IMR-90 (cell line): ENCODE data around the gene INSL3.

Experiments
- BHLHE40 ChIP-seq: fragments of 150-350 bp; IDR thresholded peaks from 2 replicates; pipeline ENCODE4 v1.6.1; 2016; ENCODE audit warnings: mild to moderate bottlenecking, low read depth, low read length
- CEBPB ChIP-seq: IDR thresholded peaks from 2 replicates; pipeline ENCODE4 v1.6.1; 2012; ENCODE audit warnings: low read depth, low read length, improper control_type of control experiment
- CHD1 ChIP-seq: IDR thresholded peaks from 2 replicates; pipeline ENCODE4 v1.6.1; 2012; ENCODE audit warnings: low read depth, low read length, improper control_type of control experiment
- CTCF ChIP-seq: conservative IDR thresholded peaks from 2 replicates; pipeline ENCODE4 v1.5.1; 2012; ENCODE audit warnings: mild to moderate bottlenecking, low read depth, low read length, improper control_type of control experiment
- MAFK ChIP-seq: IDR thresholded peaks from 2 replicates; pipeline ENCODE4 v1.6.1; 2012; ENCODE audit warnings: low read depth, low read length, improper control_type of control experiment
- MAZ ChIP-seq: IDR thresholded peaks from 2 replicates; pipeline ENCODE4 v1.6.1; 2012; ENCODE audit warnings: low read depth, mild to moderate bottlenecking, low read length, improper control_type of control experiment, moderate library complexity, borderline replicate concordance
- MXI1 ChIP-seq: IDR thresholded peaks from 2 replicates; pipeline ENCODE4 v1.6.1; 2012; ENCODE audit warnings: low read depth, mild to moderate bottlenecking, low read length, moderate library complexity, borderline replicate concordance
- POLR2A ChIP-seq: IDR thresholded peaks from 2 replicates; pipeline ENCODE4 v1.6.1; 2012; ENCODE audit warnings: mild to moderate bottlenecking, low read depth, low read length
- RAD21 ChIP-seq: IDR thresholded peaks from 2 replicates; pipeline ENCODE4 v1.6.1; 2012; ENCODE audit warnings: low read length, improper control_type of control experiment
- RCOR1 ChIP-seq: IDR thresholded peaks from 2 replicates; pipeline ENCODE4 v1.6.1; 2012; ENCODE audit warnings: mild to moderate bottlenecking, low read length, improper control_type of control experiment; ENCODE audit not compliant: insufficient replicate concordance
- RFX5 ChIP-seq: IDR thresholded peaks from 2 replicates; pipeline ENCODE4 v1.8.0; 2012; ENCODE audit warnings: low read depth, mild to moderate bottlenecking, low read length, moderate library complexity
- SMC3 ChIP-seq: fragments of 150-350 bp; IDR thresholded peaks from 2 replicates; pipeline ENCODE4 v1.6.1; 2016; ENCODE audit warnings: low read depth, mild to moderate bottlenecking, antibody characterized with exemption, low read length, moderate library complexity
- USF2 ChIP-seq: fragments of 150-350 bp; IDR thresholded peaks from 2 replicates; pipeline ENCODE4 v1.6.1; 2017; ENCODE audit warnings: mild to moderate bottlenecking, antibody characterized with exemption, low read length, low read depth
- TF ChIP-seq, protein P1 (sequence below): fragments of 150-350 bp; IDR thresholded peaks from 2 replicates; pipeline ENCODE4 v1.6.1; 2016; ENCODE audit warnings: low read depth, mild to moderate bottlenecking, low read length, moderate library complexity, borderline replicate concordance

GRCh38 chr19:17775991-17776803 lies 45.1 kb downstream of the INSL3 start:
- TF ChIP-seq CTCF (no peak), POLR2A (no peak), CEBPB (no peak), SMC3 (no peak), RAD21 (no peak), MAFK (no peak), RFX5 (no peak), BHLHE40 (no peak), RCOR1 (no peak), CHD1 (no peak), USF2 (no peak), MAZ (no peak), MXI1 (no peak)
- TF ChIP-seq, protein P1, sequence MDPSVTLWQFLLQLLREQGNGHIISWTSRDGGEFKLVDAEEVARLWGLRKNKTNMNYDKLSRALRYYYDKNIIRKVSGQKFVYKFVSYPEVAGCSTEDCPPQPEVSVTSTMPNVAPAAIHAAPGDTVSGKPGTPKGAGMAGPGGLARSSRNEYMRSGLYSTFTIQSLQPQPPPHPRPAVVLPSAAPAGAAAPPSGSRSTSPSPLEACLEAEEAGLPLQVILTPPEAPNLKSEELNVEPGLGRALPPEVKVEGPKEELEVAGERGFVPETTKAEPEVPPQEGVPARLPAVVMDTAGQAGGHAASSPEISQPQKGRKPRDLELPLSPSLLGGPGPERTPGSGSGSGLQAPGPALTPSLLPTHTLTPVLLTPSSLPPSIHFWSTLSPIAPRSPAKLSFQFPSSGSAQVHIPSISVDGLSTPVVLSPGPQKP = no peak
